K562 (cell line): ENCODE measurements around the gene TXNRD2. TPM values are rescaled to one million over a fixed set of nuclear protein-coding genes. Genes with fewer than 3 reads are reported as not detected.

ENCODE experiments used
- ATF1 ChIP-seq, 2 experiments: fragments of 450-650 bp in 1 of 2; IDR thresholded peaks; 2 replicates each; pipeline ENCODE4 v1.6.1; 2016; ENCODE audit warnings: missing compliant biosample characterization in 1 of 2, missing genetic modification characterization in 1 of 2
- BCOR ChIP-seq: fragments of 450-650 bp; IDR thresholded peaks from 2 replicates; pipeline ENCODE4 v1.6.1; 2016
- CBX3 ChIP-seq, 2 experiments: IDR thresholded peaks; 1 replicate in 1 of 2; 2 replicates in 1 of 2; pipeline ENCODE4 v1.6.1; 2012; ENCODE audit warnings: inconsistent platforms in 2 of 2, low read length in 2 of 2, borderline replicate concordance in 1 of 2, control low read depth in 1 of 2
- COPS2 ChIP-seq: fragments of 450-650 bp; conservative IDR thresholded peaks from 2 replicates; pipeline ENCODE4 v1.6.1; 2016; ENCODE audit warnings: mild to moderate bottlenecking, moderate library complexity
- E2F3 ChIP-seq: fragments of 250-450 bp; sonication (Bioruptor Pico); IDR thresholded peaks from 2 replicates; pipeline ENCODE4 v1.4.0; 2020; ENCODE audit warnings: mild to moderate bottlenecking
- FOXK2 ChIP-seq, 2 experiments: fragments of 450-650 bp; IDR thresholded peaks in 1 of 2; conservative IDR thresholded peaks in 1 of 2; 2 replicates each; pipeline ENCODE4 v1.6.1; 2016; ENCODE audit warnings: low read depth in 2 of 2, mild to moderate bottlenecking in 1 of 2
- GATA2 ChIP-seq: sonication (generic); formaldehyde crosslinking; IDR thresholded peaks from 2 replicates; pipeline ENCODE4 v1.4.0; 2020; ENCODE audit warnings: mild to moderate bottlenecking, missing genetic modification reagents
- HLTF ChIP-seq: fragments of 450-650 bp; IDR thresholded peaks from 2 replicates; pipeline ENCODE4 v1.6.1; 2016
- KLF1 ChIP-seq: fragments of 450-650 bp; IDR thresholded peaks from 2 replicates; pipeline ENCODE4 v1.6.1; 2016; ENCODE audit warnings: missing genetic modification characterization, missing compliant biosample characterization
- PML ChIP-seq: IDR thresholded peaks from 2 replicates; pipeline ENCODE4 v1.6.1; 2012; ENCODE audit warnings: low read length, inconsistent platforms
- PYGO2 ChIP-seq: fragments of 450-650 bp; IDR thresholded peaks from 2 replicates; pipeline ENCODE4 v1.6.1; 2016; ENCODE audit warnings: mild to moderate bottlenecking, missing genetic modification characterization, moderate library complexity, missing compliant biosample characterization
- RBBP5 ChIP-seq: fragments of 200-600 bp; sonication (generic); IDR thresholded peaks from 2 replicates; pipeline ENCODE4 v1.6.1; 2012; ENCODE audit warnings: borderline replicate concordance, mild to moderate bottlenecking, low read length, control low read depth, inconsistent platforms; ENCODE audit not compliant: insufficient read depth, poor library complexity, severe bottlenecking
- RBM17 ChIP-seq: fragments of 200-400 bp; formaldehyde crosslinking; IDR thresholded peaks from 2 replicates; pipeline ENCODE4 v1.6.1; 2017; ENCODE audit warnings: low read depth, mild to moderate bottlenecking, low read length, borderline replicate concordance
- SNAPC5 ChIP-seq: fragments of 250-450 bp; sonication (Bioruptor Pico); IDR thresholded peaks from 2 replicates; pipeline ENCODE4 v1.8.0; 2021; ENCODE audit warnings: moderate library complexity, mild to moderate bottlenecking, inconsistent platforms
- TCF7L2 ChIP-seq: fragments of 150-350 bp; IDR thresholded peaks from 2 replicates; pipeline ENCODE4 v1.6.1; 2016; ENCODE audit warnings: low read depth, mild to moderate bottlenecking, low read length, moderate library complexity
- TCFL5 ChIP-seq: fragments of 250-450 bp; sonication (Bioruptor Pico); conservative IDR thresholded peaks from 2 replicates; pipeline ENCODE4 v1.6.1; 2021; ENCODE audit warnings: mild to moderate bottlenecking, moderate library complexity, matching md5 sums
- ZNF354B ChIP-seq: fragments of 250-450 bp; sonication (Bioruptor Pico); IDR thresholded peaks from 2 replicates; pipeline ENCODE4 v1.4.0; 2020
- ZNF76 ChIP-seq: fragments of 250-450 bp; sonication (Bioruptor Pico); IDR thresholded peaks from 2 replicates; pipeline ENCODE4 v1.4.0; 2020; ENCODE audit warnings: mild to moderate bottlenecking, moderate library complexity, borderline replicate concordance
- polyA plus RNA-seq, 8 experiments: library from polyadenylated mRNA; depleted of rRNA in 4 of 8; stranded (reverse) in 5 of 8; unstranded in 3 of 8; fragments of >200 nt; fragmentation: Nextera tagmentation in 2 of 8; fragmentation: Illumina TruSeq in 1 of 8; extraction: Ambion mirVana in 2 of 8; extraction: Trizol in 1 of 8; gene quantifications; 2 replicates each; pipeline versions ENCODE4 v1.2.1 to v1.2.3, GENCODE V29; 2011 to 2014; ENCODE audit warnings: inconsistent platforms in 1 of 8, missing spikeins in 1 of 8
- total RNA-seq, 7 experiments: library from RNA; depleted of rRNA in 6 of 7; stranded (reverse); fragments of >200 nt in 6 of 7; fragmentation: Illumina TruSeq in 2 of 7; extraction: Trizol in 2 of 7; gene quantifications; 2 replicates each; pipeline versions ENCODE4 v1.2.1 to v1.2.3, GENCODE V29; 2011 to 2021; ENCODE audit warnings: low replicate concordance in 1 of 7
- TF ChIP-seq, protein P1 (sequence below): sonication (generic); formaldehyde crosslinking; IDR thresholded peaks from 2 replicates; pipeline ENCODE4 v1.8.0; 2023; ENCODE audit warnings: missing genetic modification reagents, mild to moderate bottlenecking, borderline replicate concordance
- TF ChIP-seq, protein P2 (sequence below): sonication (generic); formaldehyde crosslinking; IDR thresholded peaks from 2 replicates; pipeline ENCODE4 v1.8.0; 2022; ENCODE audit warnings: missing genetic modification reagents, mild to moderate bottlenecking, borderline replicate concordance

TXNRD2 gene
- total and polyA plus RNA-seq, 9 of the 15 experiments (the other 6 are each of a cell fraction or from before 2014, with no cell fraction given): 3.3 to 80.2 (median 49.4) TPM

DNA sequence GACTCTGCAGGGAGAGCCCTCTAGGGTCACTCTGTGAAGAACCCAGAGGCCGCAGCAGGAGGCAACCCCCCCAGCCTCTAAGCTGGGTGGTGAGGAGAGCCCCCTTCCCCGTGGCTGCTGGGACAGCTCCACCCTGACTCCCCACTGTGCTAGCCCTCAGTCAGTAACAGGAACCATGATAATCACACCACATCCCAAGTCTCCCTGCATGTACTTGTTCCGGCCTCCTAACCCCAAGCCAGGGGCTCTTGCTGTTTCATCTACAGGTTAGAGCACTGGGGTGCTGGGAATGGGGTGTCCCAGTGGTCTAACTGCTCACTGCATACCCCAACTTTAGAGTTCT, 48.1 kb upstream of the TXNRD2 start (continued):
- TF ChIP-seq KLF1 (tag) (0 out of 2 replicates have a peak, but pooled peaks have one; percentile 7), CBX3 (IDR thresholded peaks at IDR 0.05; ENCODE audit: borderline replicate concordance in 1 of 2, low read length in 2 of 2) (peak in 1 of 2 experiments; percentile 40; a peak in 1 of 3 replicates), TCF7L2 (no peak), TCFL5 (no peak), COPS2 (no peak), ZNF76 (no peak), RBM17 (no peak), FOXK2 (conservative IDR thresholded peaks at IDR 0.05 in 1 of 2, IDR thresholded peaks at IDR 0.05 in 1 of 2; ENCODE audit: low read depth in 2 of 2) (no peak), PYGO2 (tag) (no peak), ATF1 (CRISPR knock-in tag; IDR thresholded peaks at IDR 0.05) (no peak), ATF1 (tag; IDR thresholded peaks at IDR 0.05) (no peak), E2F3 (CRISPR knock-in tag) (0 out of 2 replicates have a peak, but pooled peaks have one; percentile 7), RBBP5 (peak; percentile 33), SNAPC5 (CRISPR knock-in tag) (no peak), HLTF (no peak), BCOR (no peak), ZNF354B (no peak), GATA2 (no peak), PML (no peak)
- TF ChIP-seq, protein P1, sequence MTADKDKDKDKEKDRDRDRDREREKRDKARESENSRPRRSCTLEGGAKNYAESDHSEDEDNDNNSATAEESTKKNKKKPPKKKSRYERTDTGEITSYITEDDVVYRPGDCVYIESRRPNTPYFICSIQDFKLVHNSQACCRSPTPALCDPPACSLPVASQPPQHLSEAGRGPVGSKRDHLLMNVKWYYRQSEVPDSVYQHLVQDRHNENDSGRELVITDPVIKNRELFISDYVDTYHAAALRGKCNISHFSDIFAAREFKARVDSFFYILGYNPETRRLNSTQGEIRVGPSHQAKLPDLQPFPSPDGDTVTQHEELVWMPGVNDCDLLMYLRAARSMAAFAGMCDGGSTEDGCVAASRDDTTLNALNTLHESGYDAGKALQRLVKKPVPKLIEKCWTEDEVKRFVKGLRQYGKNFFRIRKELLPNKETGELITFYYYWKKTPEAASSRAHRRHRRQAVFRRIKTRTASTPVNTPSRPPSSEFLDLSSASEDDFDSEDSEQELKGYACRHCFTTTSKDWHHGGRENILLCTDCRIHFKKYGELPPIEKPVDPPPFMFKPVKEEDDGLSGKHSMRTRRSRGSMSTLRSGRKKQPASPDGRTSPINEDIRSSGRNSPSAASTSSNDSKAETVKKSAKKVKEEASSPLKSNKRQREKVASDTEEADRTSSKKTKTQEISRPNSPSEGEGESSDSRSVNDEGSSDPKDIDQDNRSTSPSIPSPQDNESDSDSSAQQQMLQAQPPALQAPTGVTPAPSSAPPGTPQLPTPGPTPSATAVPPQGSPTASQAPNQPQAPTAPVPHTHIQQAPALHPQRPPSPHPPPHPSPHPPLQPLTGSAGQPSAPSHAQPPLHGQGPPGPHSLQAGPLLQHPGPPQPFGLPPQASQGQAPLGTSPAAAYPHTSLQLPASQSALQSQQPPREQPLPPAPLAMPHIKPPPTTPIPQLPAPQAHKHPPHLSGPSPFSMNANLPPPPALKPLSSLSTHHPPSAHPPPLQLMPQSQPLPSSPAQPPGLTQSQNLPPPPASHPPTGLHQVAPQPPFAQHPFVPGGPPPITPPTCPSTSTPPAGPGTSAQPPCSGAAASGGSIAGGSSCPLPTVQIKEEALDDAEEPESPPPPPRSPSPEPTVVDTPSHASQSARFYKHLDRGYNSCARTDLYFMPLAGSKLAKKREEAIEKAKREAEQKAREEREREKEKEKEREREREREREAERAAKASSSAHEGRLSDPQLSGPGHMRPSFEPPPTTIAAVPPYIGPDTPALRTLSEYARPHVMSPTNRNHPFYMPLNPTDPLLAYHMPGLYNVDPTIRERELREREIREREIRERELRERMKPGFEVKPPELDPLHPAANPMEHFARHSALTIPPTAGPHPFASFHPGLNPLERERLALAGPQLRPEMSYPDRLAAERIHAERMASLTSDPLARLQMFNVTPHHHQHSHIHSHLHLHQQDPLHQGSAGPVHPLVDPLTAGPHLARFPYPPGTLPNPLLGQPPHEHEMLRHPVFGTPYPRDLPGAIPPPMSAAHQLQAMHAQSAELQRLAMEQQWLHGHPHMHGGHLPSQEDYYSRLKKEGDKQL (CRISPR knock-in tag): no peak
- TF ChIP-seq, protein P2, sequence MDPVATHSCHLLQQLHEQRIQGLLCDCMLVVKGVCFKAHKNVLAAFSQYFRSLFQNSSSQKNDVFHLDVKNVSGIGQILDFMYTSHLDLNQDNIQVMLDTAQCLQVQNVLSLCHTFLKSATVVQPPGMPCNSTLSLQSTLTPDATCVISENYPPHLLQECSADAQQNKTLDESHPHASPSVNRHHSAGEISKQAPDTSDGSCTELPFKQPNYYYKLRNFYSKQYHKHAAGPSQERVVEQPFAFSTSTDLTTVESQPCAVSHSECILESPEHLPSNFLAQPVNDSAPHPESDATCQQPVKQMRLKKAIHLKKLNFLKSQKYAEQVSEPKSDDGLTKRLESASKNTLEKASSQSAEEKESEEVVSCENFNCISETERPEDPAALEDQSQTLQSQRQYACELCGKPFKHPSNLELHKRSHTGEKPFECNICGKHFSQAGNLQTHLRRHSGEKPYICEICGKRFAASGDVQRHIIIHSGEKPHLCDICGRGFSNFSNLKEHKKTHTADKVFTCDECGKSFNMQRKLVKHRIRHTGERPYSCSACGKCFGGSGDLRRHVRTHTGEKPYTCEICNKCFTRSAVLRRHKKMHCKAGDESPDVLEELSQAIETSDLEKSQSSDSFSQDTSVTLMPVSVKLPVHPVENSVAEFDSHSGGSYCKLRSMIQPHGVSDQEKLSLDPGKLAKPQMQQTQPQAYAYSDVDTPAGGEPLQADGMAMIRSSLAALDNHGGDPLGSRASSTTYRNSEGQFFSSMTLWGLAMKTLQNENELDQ (CRISPR knock-in tag): no peak
